HG03103 (cell line): Measurements from ENCODE around the gene MAMDC2.
A peak's percentile ranks its signal among the peaks of the same experiment; 100 is the strongest.

ENCODE experiments used
- ATAC-seq: cut with Tn5 transposase; IDR thresholded peaks from one replicate; pipeline ENCODE4 v1.9.1; 2021; ENCODE audit warnings: low read depth; ENCODE audit not compliant: unreplicated experiment

Gene MAMDC2

DNA sequence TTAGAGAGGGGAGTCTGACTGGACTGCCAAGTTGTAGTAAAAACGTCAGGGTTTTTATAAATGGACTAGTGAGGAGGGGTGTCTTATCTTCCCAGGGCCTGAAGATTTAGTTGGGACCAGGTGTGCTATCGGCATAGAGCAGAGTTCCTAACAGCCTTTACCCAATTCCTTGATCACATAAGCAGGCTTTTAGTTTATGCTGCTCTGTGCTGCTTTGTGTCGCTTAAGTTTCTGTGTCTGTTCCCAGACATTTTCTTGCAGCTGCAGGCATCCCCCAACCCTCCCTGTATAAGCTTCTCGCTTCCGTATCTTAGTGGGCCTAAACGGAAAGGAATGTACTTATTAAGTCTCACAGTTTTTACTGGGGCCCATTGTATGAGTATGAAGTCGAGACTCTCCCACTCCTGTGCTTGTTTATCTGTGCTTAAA lies 212.5 kb downstream of the MAMDC2 start:
- no peak for ATAC-seq

- no peak for ATAC-seq
Observed at GRCh38 chr9:70257502-70257901, 213.9 kb downstream of the MAMDC2 start.

DNA sequence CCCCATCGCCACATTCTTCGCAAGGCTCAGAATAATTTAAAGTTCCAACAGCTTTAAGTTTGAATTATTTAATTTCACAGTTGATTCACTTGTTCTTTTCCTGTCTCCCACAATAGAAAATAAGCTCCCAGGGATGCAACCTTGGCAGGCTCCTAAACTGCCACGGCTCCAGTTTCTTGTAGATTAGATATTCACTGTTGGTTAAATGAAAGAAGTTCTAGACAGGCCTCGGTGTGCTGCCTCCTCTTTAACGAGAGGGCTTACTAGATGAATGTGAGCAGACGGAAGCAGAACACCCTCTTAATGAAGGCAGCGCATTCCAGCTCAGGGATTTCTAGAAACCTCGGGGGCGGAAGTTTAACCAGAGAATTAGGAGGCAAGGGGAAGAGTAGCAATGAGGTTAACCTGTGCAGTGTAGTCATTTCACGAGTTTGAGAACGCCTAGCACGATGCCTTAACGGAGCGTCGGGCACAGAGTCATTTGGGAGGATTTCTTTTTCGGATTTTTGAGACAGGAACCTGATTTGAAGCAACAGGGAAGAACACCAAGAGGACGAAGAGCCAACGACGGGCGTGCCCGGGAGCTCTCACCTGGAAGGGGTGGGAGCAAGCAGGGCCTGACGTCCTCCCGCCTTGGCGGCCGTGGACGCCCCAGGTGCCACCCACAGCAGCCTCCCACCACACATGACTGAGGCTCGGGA lies 214.5 kb downstream of the MAMDC2 start:
- peak; percentile 29 for ATAC-seq

DNA sequence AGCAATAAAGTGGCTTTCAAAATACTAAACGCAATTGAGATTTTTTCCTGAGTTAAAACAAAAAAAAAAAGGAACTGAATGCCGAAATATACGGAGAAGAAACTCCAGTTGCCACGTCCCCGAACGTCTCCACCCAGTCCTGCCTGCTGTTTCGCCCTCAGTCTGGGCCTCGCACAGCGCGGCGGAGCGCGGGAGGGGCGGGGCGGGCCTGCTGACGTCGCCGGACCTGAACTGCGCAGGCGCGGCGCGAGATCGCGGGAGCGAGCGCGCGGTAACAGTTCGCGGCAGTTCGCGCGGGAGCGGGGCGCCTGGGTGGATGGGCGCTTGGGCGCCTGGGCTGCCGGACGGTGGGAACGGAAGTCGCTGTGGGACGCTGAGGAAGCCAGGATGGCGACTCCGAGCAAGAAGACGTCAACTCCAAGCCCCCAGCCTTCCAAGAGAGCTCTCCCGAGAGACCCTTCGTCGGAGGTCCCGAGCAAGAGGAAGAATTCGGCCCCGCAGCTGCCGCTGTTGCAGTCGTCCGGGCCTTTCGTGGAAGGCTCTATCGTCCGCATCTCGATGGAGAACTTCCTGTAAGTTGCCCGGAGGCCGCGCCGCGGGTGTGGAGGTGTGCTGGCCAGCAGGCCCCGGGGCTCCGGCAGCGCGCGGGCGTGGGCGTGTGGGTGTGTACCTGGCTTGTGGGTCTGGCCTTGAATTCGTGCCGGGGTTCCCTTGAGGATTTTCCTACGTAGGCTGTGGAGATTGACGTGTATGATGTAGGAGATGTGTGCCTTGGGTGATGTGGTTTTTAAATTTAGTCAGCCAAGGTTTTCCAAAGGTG lies 215.3 kb downstream of the MAMDC2 start, which contains the start of gene SMC5:
TSS of gene SMC5 (plus strand) at position 287 of the 820 bp plus-strand sequence. CDS start at position 388, 101 bp downstream.
- peak; percentile 62 for ATAC-seq

DNA sequence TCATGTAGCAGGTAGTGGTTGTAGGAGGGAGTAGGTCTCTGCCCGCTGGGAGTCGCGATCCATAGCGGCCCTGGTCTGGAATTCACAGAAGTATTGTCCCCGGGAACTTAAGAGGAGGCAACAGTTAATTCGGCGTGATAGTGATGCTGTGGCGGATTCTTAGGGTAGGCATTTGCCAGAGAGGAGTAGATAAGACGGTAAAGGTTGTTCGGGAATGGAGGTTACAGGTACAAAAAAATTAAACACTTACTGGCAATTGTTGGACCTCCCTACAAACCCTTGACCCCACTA lies 215.8 kb downstream of the MAMDC2 start:
- ATAC-seq, result no peak

DNA sequence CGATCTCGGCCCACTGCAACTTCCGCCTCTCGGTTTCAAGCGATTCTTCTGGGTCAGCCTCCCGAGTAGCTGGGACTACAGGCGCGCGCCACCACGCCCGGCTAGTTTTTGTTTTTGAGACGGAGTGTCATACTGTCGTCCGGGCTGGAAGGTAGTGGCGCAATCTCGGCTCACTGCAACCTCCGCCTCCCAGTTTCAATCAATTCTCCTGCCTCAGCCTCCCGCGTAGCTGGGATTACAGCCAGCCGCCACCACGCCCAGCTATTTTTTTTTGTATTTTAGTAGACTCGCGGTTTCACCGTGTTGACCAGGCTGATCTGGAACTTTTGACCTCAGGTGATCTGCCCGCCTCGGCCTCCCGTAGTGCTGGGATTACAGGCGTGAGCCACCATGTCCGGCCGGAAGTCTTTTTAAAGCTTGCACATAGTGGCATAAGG lies 216.4 kb downstream of the MAMDC2 start:
- no peak for ATAC-seq

GRCh38 chr9:70260606-70261005 lies 217.0 kb downstream of the MAMDC2 start:
- peak; percentile 36 for ATAC-seq

- no peak for ATAC-seq
Observed at GRCh38 chr9:70261131-70261870, 217.7 kb downstream of the MAMDC2 start.

DNA sequence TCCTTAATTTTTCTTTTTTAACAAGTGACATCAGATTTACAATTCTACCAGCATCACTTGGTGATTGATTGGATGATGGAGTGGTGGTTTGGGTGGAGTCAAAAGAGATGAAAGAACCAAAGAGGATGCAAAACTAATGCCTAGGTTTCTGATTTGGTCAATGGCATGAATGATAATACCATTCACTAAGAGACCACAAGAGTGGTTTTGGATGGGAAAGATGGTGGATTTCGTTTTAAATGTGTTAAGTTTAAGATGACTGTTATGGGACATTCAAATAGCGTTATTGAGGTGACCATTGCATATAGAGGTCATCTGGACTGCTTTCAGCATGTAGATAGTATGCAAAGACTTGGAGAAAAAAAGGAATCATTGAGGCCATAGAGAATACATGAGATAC lies 218.7 kb downstream of the MAMDC2 start:
- no peak for ATAC-seq

DNA sequence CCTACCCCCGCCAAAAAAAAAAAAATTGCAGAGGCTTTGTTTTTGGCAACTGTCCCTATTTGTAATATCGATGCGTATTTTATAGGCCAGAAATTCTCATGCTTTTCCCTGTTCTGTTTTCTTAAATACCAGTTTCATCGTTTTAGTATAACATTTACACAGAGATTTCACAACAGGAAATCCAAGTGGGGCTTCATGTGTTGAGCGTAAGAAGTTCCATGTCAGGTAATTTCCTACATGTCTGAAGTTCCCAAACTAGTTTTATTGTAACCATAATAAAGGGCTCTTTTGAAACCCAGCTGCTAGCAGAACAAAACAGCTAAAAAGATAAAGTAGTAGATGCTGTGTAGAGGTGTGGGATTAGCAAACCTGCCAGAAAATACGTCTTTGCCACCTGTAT lies 219.3 kb downstream of the MAMDC2 start:
- no peak for ATAC-seq

DNA sequence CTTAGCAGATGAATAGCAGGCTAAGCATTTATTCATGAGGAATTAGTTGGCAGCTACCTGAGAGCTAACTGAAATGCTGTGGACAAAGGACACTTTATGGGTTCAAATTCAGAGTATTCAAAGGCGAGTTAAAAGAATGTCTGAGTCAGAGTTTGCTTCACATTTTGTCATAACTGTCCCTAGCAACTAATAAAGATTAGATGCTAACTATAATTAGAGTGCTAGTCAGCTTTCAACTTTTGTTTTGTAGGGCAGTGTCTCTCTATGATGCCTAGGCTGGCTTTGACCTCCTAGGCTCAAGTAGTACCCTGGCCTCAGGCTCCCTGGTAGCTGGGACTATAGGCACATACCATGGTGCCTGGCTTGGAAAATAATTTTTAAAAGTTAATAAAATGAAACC lies 219.8 kb downstream of the MAMDC2 start:
- no peak for ATAC-seq
